GM18502 (cell line): ENCODE results near the gene USP49.

ENCODE experiments used
- ATAC-seq: cut with Tn5 transposase; IDR thresholded peaks from one replicate; pipeline ENCODE4 v1.9.1; 2021; ENCODE audit warnings: mild to moderate bottlenecking; ENCODE audit not compliant: unreplicated experiment, poor library complexity

USP49 gene

GRCh38 chr6:41931792-41932191 lies 36.6 kb upstream of the USP49 start:
- no peak for ATAC-seq

GRCh38 chr6:41929924-41930323 lies 34.7 kb upstream of the USP49 start:
- no peak for ATAC-seq

- no peak for ATAC-seq
These were observed 32.1 kb upstream of the USP49 start for GRCh38 chr6:41927253-41927652.

- ATAC-seq, result no peak
These were observed 27.0 kb upstream of the USP49 start for GRCh38 chr6:41922154-41922553.

- peak; percentile 16 for ATAC-seq
These were observed 26.5 kb upstream of the USP49 start for GRCh38 chr6:41921712-41921998.

- peak; percentile 88 for ATAC-seq
These were observed 25.9 kb upstream of the USP49 start, which contains the start of the genes BYSL and MED20 for GRCh38 chr6:41920921-41921711. Gene BYSL (plus strand): TSS chr6:41921499. CDS start chr6:41921563, 64 bp downstream. Gene MED20 (minus strand): TSS chr6:41921139. CDS start chr6:41921018, 121 bp downstream.

GRCh38 chr6:41917528-41917927 lies 22.4 kb upstream of the USP49 start:
- ATAC-seq, result no peak

- no peak for ATAC-seq
These were observed 19.8 kb upstream of the USP49 start for GRCh38 chr6:41914869-41915530.

GRCh38 chr6:41914343-41914742 lies 19.2 kb upstream of the USP49 start:
- no peak for ATAC-seq

GRCh38 chr6:41909727-41910126 lies 14.6 kb upstream of the USP49 start:
- ATAC-seq, result no peak

GRCh38 chr6:41901882-41902519 lies 6.8 kb upstream of the USP49 start:
- ATAC-seq, result no peak

GRCh38 chr6:41900861-41901260 lies 5.7 kb upstream of the USP49 start:
- no peak for ATAC-seq

- ATAC-seq, result no peak
These were observed 1.1 kb upstream of the USP49 start for GRCh38 chr6:41896281-41896680.

GRCh38 chr6:41894366-41895299 lies 542 bp downstream of the USP49 start:
- peak; percentile 37 for ATAC-seq

GRCh38 chr6:41892921-41893564 lies 2.1 kb downstream of the USP49 start:
- no peak for ATAC-seq

GRCh38 chr6:41887331-41887751 lies 7.8 kb downstream of the USP49 start:
- no peak for ATAC-seq

GRCh38 chr6:41885930-41886329 lies 9.2 kb downstream of the USP49 start:
- no peak for ATAC-seq

GRCh38 chr6:41884957-41885356 lies 10.2 kb downstream of the USP49 start:
- ATAC-seq, result no peak

- ATAC-seq, result no peak
These were observed 13.7 kb downstream of the USP49 start for GRCh38 chr6:41881506-41881905.

GRCh38 chr6:41878961-41879405 lies 16.2 kb downstream of the USP49 start:
- ATAC-seq, result no peak
